Colon (tissue), 2 donors: Measurements from ENCODE around the gene HOXA6.

ENCODE experiments used
- FAIRE-seq: peaks from 2 replicates; lab custom pipeline; 2012; peaks lifted over from hg19 to GRCh38; lab: Jason Lieb, UNC
- donor health status: control.
- donor health status: control.

Gene HOXA6

GRCh38 chr7:27121684-27122076 lies 25.9 kb downstream of the HOXA6 start:
- no peak for FAIRE-seq

GRCh38 chr7:27119412-27119911 lies 28.1 kb downstream of the HOXA6 start:
- no peak for FAIRE-seq

GRCh38 chr7:27118580-27118979 lies 29.0 kb downstream of the HOXA6 start:
- FAIRE-seq: no peak

GRCh38 chr7:27117887-27118491 lies 29.6 kb downstream of the HOXA6 start:
- FAIRE-seq: no peak

GRCh38 chr7:27116962-27117886 lies 30.4 kb downstream of the HOXA6 start:
- FAIRE-seq: no peak

GRCh38 chr7:27116031-27116961 lies 31.3 kb downstream of the HOXA6 start:
- FAIRE-seq: no peak

GRCh38 chr7:27115221-27116026 lies 32.1 kb downstream of the HOXA6 start:
- no peak for FAIRE-seq

- FAIRE-seq: no peak
Observed at GRCh38 chr7:27114881-27115220, 32.7 kb downstream of the HOXA6 start.

GRCh38 chr7:27113991-27114769 lies 33.4 kb downstream of the HOXA6 start:
- no peak for FAIRE-seq

GRCh38 chr7:27112955-27113949 lies 34.3 kb downstream of the HOXA6 start:
- no peak for FAIRE-seq

GRCh38 chr7:27112361-27112760 lies 35.2 kb downstream of the HOXA6 start:
- no peak for FAIRE-seq

GRCh38 chr7:27111751-27112277 lies 35.8 kb downstream of the HOXA6 start:
- FAIRE-seq: no peak

- FAIRE-seq: no peak
Observed at GRCh38 chr7:27111042-27111750, 36.4 kb downstream of the HOXA6 start.

GRCh38 chr7:27110186-27111031 lies 37.2 kb downstream of the HOXA6 start:
- FAIRE-seq: no peak

- FAIRE-seq: no peak
Observed at GRCh38 chr7:27109466-27110185, 37.9 kb downstream of the HOXA6 start.

- FAIRE-seq: no peak
Observed at GRCh38 chr7:27108390-27109127, 39.0 kb downstream of the HOXA6 start.
